GM18499 (cell line): ENCODE results near the gene TSPAN11.

Experiments
- ATAC-seq: cut with Tn5 transposase; IDR thresholded peaks from one replicate; pipeline ENCODE4 v1.9.1; 2021; ENCODE audit warnings: moderate number of reproducible peaks; ENCODE audit not compliant: insufficient read depth, unreplicated experiment

TSPAN11 gene

GRCh38 chr12:30997685-30998440 is 71.3 kb downstream of the TSPAN11 start:
- no peak for ATAC-seq

DNA sequence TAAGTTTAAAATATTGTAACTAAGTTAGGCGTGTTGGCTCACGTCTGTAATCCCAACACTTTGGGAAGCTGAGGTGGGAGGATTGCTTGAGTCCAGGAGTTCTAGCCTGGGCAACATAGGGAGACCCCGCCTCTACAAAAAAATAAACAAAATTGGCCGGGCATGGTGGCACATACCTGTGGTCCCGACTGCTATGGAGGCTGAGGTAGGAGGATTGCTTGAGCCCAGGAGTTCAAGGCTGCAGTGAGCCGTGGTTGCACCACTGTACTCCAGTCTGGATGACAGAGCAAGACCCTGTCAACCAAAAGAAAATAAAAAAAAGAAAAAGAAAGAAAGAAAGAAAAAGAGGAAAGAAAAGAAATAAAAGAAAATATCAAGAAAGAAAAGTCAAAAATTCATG is 72.5 kb downstream of the TSPAN11 start:
- ATAC-seq, result no peak

GRCh38 chr12:30999723-31000122 is 73.2 kb downstream of the TSPAN11 start:
- ATAC-seq, result no peak

- no peak for ATAC-seq
These were observed 74.2 kb downstream of the TSPAN11 start for GRCh38 chr12:31000751-31001150.

DNA sequence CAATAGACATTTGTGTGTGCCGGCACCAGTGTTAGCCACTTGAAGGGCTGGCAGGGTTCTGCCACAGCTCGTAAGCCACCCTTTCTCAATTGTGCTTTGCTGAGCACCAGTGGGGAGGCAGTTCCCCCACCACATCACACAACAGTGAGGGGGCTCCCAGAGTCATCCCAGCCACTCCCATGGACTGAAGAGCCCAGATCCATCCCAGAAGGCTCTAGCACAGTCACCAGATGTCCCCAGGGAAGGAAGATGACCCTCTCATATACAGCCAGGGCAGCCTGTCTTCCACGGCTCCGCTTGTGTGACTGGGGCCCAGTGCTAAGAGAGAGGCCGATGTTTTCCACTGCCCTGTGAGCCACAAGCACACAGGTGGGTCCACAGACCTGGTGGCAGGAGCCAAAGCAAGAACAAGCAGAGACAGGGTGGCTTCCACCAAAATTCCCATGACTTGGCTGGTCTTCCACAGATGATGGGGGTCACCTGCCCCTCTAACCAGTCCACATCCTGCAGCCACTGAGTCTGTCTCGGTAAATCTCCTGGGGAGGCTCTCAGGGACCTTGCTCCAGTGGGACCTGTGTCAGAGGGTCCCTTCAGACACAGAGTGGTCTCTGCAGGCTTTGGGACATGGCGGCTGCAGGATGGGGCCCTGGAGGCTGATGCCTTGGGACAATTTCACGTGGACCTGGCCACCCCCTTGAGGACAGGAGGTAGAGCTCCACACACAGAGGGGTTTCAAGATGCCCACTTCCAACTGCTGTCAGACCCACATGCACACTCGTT is 75.2 kb downstream of the TSPAN11 start:
- no peak for ATAC-seq

DNA sequence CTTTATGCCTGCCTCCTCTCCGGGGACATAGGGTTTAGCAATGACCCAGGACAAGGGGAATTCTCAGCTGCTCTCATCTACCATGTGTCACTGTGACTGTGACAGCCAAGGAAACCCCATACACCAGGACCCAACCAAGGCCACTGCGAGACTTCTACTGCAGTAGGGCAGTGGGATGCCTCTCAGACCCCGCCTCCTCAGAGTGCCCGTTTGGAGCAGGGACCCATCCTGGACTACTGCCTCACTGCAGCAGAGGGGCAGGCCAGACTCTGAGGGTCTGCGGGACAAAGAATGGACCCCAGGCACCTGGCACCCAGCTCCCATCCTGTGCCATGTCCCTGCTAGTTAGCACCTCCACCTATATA is 75.8 kb downstream of the TSPAN11 start:
- ATAC-seq, result no peak

- ATAC-seq, result no peak
These were observed 76.5 kb downstream of the TSPAN11 start for GRCh38 chr12:31002999-31003398.

DNA sequence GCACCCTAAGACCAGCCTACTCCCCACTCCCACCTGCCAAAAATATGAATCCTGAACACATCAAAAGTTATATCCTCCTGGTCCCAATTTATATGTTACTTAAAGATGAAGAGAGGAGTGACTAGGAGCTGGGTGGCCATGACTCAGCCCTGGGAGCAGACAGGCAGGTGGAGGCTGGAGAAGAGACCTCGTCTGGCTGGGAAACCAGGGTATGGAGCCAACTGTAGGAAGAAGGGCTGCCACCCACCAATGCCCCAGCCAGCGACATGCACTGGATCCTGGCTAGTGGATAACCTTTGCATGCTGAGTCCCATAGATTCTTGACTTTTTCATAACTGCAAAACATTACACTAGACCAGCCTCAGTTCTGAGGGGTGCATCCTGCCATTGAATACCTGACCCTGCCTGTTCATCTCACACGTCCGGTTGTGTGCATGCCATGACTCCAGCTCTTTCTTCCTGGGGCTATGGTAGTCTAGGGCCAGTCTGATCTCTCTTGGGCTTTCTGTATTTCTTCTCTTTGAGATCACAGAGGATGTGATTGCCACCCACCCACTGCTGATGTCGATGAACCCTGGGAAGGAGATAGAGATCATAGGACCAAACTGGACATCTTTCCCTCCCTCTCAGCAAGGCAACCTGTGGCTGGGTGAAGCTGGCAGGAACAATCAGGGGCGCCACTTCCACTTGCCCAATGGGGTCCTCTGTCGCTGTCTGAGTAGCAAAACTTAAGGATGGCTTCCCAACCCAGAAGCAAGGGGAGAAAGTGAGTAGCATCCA is 77.5 kb downstream of the TSPAN11 start:
- ATAC-seq, result no peak

GRCh38 chr12:31004666-31005065 is 78.1 kb downstream of the TSPAN11 start:
- ATAC-seq, result no peak

DNA sequence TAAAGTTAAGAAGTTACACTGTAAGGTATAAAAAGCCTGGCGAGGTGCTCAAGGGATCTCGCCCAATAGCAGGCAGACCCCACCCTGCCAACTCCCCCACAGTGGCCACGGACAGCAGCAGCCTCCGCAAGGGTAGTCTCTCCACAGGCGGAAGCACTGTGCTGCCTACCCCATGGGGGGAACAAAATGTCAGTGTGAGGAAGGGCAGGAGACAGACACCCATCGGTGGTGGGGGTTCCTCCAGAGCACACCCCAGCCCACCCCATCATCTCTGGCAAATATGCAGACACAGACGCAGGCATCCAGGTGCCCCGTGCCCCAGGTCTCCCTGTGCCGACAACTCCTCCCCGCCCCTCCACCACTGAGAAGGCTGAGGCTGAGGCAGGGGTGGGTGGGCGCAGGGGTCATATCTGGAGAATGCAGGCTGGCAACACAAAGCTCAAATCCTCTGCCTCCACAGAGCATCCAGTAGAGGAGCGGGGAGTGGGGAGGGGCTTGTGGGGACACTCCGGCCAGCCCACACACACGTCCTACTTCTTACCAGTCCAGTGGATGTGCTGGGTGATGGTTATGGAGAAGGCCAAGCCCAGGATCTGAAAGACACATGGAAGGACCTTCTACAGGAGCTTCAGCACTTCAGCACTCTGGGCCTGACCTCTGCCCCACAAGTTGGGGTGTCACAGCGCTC is 78.9 kb downstream of the TSPAN11 start:
- ATAC-seq, result no peak

DNA sequence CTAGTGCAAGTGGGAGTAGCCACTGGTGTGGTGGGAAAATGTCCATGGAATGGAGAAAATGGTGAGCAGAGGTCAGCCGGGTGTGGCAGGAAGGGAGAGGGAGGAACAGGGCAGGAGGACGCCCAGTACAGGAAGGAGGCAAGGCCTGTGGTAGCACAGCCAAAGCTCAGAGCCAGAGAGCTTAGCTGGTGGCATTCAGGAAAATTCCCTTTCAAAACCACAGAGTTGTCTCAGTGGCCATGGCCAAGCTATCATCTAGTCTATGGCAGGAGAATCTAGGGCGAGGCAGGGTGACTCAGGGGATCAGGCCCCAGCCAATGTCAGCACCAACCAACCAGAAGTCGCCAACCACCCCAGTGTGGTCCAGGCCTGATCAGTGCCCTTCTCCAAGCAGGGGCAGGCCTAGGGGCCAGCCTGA is 79.4 kb downstream of the TSPAN11 start:
- no peak for ATAC-seq

DNA sequence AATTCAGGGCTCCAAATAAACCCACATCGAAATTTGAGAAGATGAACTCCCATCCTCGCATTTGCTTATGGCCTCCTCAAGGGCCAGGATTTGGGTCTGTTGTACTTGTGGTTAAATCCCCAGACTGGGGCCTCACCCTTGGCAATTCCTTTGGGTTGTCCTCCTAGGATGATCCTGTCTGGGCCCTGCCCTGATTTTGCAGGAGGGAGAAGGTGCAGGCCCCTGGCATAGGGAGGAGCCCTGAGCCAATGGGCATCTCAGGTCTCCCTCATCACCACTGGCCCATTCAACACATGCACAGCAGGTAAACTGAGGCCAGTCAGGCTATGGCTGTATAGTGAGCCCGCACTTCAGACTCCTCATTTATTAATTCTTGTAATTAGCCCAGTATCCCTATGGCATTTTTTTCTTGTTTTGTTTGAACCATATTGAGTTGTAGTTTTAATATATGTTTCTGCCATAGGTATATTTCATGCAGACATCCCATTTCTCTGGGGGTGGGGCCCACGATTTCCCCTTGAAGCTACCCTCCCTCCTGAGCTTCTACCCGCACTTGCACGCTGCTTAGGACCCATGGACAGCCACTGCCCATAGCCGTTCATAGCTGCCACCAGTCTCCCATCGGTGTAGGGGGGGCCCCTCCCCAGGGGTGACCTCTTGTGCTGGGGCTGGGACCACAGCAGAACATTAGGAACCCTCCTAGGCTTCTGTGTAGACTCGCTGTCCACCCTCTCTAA is 80.0 kb downstream of the TSPAN11 start:
- no peak for ATAC-seq

- no peak for ATAC-seq
These were observed 80.6 kb downstream of the TSPAN11 start for GRCh38 chr12:31007153-31007495.

DNA sequence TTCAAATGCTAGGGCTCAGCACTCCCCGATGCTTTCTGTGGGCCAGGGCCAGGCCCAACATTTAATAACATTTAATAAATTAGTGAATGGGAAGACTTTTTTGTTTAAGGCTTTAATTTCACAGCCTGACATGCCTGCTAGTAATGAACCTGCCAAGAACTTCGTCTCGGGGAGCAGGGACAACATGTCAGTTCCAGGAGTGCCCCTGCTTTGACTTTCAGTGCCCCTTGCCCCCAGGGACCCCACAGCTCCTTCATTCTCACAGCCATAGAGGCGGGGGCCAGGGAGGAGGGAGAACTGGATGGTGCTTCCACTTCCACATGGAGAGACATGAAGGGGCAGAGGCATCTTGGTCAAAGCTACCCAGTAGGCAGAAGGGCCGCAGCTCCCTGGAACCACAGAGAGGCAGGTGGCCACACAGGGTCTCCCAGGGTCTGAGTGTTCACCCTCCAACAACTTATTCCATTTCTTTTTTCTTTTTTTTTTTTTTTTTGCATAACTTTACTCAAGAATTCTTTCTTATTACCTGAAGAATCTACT is 81.2 kb downstream of the TSPAN11 start:
- ATAC-seq, result no peak

DNA sequence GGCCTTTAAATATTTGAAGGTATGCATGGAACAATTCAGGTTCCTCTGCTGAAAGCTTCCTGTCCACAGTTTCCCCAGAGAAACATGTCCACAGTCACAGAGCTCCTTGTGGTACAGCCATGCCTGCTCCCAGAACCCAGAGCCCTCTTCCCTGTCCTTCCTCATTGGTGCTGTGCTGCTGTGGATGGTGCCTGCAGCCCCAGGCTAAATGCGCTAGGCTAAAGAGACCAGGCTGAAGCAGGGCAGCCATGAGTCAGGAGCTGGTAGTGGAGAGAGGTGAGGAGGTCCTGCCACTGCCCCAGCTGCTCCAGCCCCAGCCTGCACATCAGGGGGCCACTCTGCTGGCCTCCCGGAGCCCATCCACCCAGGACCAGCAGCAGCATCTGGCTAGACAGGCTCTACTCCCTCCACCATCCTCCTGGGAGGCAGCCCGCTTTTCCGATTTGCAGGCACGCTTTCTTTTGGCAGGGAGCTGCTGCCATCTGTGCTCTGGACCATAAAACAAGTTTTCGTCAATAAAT is 81.8 kb downstream of the TSPAN11 start:
- ATAC-seq, result no peak

DNA sequence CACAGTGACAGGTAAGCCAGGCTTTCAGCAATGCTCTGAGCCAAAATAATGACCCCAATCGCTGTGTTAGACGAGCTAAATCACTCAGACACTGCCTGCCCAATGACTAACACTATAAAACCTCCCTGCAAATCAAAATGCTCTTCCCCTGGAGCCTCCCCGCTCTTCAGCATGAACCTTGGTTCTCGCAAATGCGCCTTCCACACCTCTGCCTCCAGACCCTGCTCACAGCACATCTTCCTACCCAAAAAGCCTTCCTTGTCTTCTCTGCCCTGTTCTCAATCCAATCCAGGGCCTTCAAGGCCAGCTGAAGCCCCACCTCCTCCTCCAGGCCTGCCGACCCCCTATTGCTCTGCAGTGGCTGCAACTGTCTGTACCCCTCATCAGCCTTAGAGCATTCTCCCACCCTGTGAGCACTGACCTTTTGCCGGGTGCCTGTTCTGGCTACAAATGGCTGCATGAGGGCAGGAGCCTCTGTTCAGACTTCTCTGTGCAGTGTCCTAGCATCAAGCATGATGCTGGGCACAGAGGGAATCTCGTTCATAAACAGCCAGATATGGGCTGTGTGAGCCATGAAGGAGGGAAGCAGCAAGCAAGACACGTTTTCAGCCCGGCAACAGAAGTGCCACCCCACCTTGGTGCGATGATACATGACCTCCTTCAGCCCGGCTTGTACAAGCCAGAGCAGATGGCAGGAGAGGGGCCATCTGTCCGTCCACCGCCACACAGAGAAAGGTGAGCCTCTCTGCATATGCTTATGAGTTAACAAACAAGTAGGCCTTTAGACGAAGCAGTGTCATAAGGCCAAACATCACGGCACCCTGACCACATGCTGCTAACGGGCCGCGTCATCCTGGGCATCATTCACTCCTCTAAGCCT is 82.7 kb downstream of the TSPAN11 start:
- ATAC-seq, result no peak

DNA sequence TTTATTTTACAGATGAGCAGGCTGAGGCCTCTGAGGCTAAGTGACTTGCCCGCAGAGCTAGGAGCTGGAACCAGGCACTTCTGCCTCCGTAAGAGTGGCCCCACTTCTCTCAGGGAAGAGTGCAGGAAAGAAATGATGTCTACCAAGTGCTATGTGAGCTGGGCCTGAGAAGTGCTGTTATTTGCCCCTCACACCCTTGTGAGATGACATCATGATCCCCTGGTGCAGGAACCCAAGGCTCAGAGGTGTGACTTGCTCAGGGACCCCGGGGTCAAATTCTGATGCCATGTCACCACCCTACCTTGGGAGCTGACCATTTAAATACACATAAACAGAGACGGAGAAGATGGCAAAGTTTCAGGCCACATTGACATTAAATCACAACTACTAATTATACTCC is 83.4 kb downstream of the TSPAN11 start:
- ATAC-seq, result no peak

DNA sequence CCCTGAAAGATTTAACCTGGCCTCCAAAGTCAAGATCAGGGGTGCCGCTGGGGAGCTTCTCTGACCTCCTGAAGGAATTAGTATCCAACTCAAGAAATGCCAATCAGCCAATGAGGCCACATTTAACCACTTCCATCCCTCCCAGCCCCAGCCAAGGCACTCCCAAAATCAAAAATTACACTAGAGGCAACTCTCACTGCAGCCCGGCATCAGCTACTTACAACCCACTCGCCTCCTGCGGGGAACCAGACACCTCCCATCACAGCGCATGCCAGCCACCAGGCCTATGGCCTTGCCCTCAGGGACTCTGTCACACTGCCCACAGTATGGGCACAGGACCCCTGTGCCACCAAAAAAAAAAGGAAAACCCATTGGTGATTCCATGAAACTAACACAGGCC is 84.8 kb downstream of the TSPAN11 start:
- ATAC-seq, result no peak
